Tibial nerve (tissue), 4 donors: ENCODE data around the gene ZDHHC24. TPM values are rescaled to one million over a fixed set of nuclear protein-coding genes. Genes with fewer than 3 reads are reported as not detected.
"Not testable (repeated sequence)": the region's sequence is repeated elsewhere in the genome, so short reads cannot be mapped to it uniquely, and the experiment has no call there.

Source experiments
- DNase-seq, 2 donors: peaks; one replicate each; pipeline ENCODE4 v3.0.0-alpha.2; 2019; ENCODE audit warnings: low spot score in 2 of 2
- H3K27ac ChIP-seq, 4 donors: fragments of 200-600 bp; sonication (generic) in 3 of 4; one replicate each; pipeline ENCODE4 v1.5.1; 2017 to 2019; ENCODE audit warnings: mild to moderate bottlenecking in 1 of 4
- H3K27me3 ChIP-seq, 2 donors: fragments of 200-600 bp; sonication (generic) in 1 of 2; one replicate each; pipeline versions ENCODE4 v1.5.1 to v1.6.0; 2017 to 2019
- H3K36me3 ChIP-seq, 3 donors: fragments of 200-600 bp; sonication (generic); one replicate each; pipeline ENCODE4 v1.5.1; 2018 to 2019
- H3K4me1 ChIP-seq, 4 donors: fragments of 200-600 bp; sonication (generic) in 3 of 4; one replicate each; pipeline ENCODE4 v1.5.1; 2017 to 2019
- H3K4me3 ChIP-seq, 4 donors: fragments of 200-600 bp; sonication (generic) in 3 of 4; one replicate each; pipeline ENCODE4 v1.5.1; 2017 to 2019; ENCODE audit warnings: mild to moderate bottlenecking in 1 of 4, moderate library complexity in 1 of 4
- H3K9me3 ChIP-seq, 4 donors: fragments of 200-600 bp; sonication (generic) in 3 of 4; one replicate each; pipeline ENCODE4 v1.5.1; 2017 to 2019
- EP300 ChIP-seq, 2 donors: sonication (generic); formaldehyde crosslinking; IDR thresholded peaks; one replicate each; pipeline ENCODE4 v1.6.1; 2017; ENCODE audit warnings: antibody characterized with exemption in 2 of 2, mild to moderate bottlenecking in 1 of 2
- POLR2A ChIP-seq, 2 donors: fragments of 450-650 bp; IDR thresholded peaks; one replicate each; pipeline ENCODE4 v1.6.1; 2017; ENCODE audit warnings: antibody characterized with exemption in 2 of 2, mild to moderate bottlenecking in 2 of 2, moderate library complexity in 2 of 2
- WGBS, 2 donors: methylation state at CpG; one replicate each; pipeline ENCODE4 v1.1.5; 2018; 5-methylcytosine and 5-hydroxymethylcytosine counted together
- total RNA-seq, 4 donors: library from RNA; depleted of rRNA; stranded (reverse); fragments of >200 nt; gene quantifications; one replicate each; pipeline ENCODE4 v1.1.0, GENCODE V29; 2016
- TF ChIP-seq, protein P1 (sequence below), 5 experiments: fragments of 200-600 bp in 3 of 5; fragments of 450-650 bp in 2 of 5; sonication (generic) in 3 of 5; IDR thresholded peaks; one replicate each; pipeline ENCODE4 v1.5.1; 2016 to 2019; ENCODE audit warnings: antibody characterized with exemption in 5 of 5, mild to moderate bottlenecking in 3 of 5, moderate library complexity in 2 of 5

The ZDHHC24 gene
- total RNA-seq, 4 donors from 2014 or later: 15.3 to 17.7 (median 16.6) TPM

- TF ChIP-seq EP300 (IDR thresholded peaks at IDR 0.05) (no peak), POLR2A (IDR thresholded peaks at IDR 0.05) (no peak)
- TF ChIP-seq, protein P1, sequence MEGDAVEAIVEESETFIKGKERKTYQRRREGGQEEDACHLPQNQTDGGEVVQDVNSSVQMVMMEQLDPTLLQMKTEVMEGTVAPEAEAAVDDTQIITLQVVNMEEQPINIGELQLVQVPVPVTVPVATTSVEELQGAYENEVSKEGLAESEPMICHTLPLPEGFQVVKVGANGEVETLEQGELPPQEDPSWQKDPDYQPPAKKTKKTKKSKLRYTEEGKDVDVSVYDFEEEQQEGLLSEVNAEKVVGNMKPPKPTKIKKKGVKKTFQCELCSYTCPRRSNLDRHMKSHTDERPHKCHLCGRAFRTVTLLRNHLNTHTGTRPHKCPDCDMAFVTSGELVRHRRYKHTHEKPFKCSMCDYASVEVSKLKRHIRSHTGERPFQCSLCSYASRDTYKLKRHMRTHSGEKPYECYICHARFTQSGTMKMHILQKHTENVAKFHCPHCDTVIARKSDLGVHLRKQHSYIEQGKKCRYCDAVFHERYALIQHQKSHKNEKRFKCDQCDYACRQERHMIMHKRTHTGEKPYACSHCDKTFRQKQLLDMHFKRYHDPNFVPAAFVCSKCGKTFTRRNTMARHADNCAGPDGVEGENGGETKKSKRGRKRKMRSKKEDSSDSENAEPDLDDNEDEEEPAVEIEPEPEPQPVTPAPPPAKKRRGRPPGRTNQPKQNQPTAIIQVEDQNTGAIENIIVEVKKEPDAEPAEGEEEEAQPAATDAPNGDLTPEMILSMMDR (IDR thresholded peaks at IDR 0.05): no peak
- Histone ChIP-seq H3K36me3 (peaks cover 0 to 22% (median 0%) of the 10 kb centered on the region in 3 donors), H3K27ac (peak within 1 kb of the TSS; percentile 27 to 81 (median 72)), H3K9me3 (no peaks in the 10 kb centered on the region), H3K27me3 (no peaks in the 10 kb centered on the region), H3K4me1 (peaks cover 4 to 56% (median 24%) of the 10 kb centered on the region in 4 donors), H3K4me3 (peak within 1 kb of the TSS; percentile 65 to 98 (median 72))
- peak; percentile 29 to 41 for DNase-seq
- 2 to 6% methylated on average over 32 of the region's 37 CpGs for WGBS, 2 donors
Measured at GRCh38 chr11:66546368-66546965, 619 bp upstream of the ZDHHC24 start, which contains the start of gene ACTN3. TSS of gene ACTN3 (plus strand) at chr11:66546903. CDS start at chr11:66546938, 35 bp downstream.

DNA sequence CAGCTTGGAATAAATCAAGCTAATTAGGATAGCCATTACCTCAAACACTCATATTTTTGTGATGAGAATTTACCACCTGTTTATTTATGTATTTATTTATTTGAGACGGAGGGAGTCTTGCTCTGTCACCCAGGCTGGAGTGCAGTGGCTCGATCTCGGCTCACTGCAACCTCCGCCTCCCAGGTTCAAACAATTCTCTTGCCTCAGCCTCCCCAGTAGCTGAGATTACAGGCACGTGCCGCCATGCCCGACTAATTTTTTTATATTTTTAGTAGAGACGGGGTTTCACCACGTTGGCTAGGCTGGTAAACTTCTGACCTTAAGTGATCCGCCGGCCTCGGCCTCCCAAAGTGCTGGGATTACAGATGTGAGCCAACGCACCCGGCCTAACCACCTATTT, 896 bp downstream of the ZDHHC24 start:
- peaks cover 4 to 56% (median 24%) of the 10 kb centered on the region in 4 donors for H3K4me1 ChIP-seq
- H3K27ac ChIP-seq, H3K9me3 ChIP-seq, H3K27me3 ChIP-seq, DNase-seq: not testable (repeated sequence)
- 67 to 71% methylated on average over 14 of the region's 14 CpGs for WGBS, 2 donors
- peak overlapping the region in 3 of 4 donors; percentile 65 to 98 (median 70) for H3K4me3 ChIP-seq
- peaks cover 0 to 34% (median 0%) of the 10 kb centered on the region in 3 donors for H3K36me3 ChIP-seq

DNA sequence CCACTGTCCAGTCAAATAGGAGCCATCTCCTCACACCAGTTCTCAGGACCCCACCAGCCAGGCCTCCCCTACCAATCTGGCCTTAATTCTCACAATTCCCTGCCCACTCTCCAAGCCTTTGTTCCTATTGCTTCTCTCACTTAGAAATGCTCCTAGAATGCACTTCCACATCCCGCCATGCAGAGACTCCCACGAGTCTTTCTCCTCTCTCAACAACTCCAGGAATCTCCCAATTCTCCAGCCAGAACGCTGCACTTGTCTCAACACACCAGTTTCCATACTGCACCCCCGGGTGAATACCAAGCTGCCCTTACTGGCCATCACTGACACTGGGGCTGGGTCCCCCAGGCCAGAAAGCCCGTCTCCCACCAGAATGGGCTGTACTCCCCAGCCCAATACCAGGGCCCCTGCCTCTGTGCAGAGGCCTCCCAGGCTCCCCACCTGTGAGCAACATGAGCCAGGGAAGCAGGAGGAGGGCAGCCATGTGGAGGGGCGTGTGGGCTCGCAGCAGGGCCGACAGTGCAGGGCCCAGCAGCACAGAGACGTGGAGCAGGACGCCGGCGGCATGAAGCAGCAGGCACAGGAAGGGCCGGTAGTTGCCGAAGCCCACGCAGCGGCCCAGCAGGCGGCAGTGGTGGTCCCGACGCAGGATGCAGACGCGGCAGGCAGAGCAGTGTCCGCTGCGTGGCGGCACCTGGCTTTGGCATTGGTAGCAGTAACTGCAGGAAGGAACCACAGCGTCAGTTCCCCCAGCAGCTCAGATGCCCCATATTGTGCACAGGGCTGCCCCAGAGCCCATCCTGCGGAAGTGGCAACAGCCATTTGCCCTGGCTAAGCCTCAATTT, 2.4 kb downstream of the ZDHHC24 start:
- WGBS, 2 donors: 33 to 37% methylated on average over 11 to 23 of the region's 26 CpGs
- no peak for DNase-seq
- Histone ChIP-seq H3K9me3 (no peaks in the 10 kb centered on the region), H3K27me3 (no peaks in the 10 kb centered on the region), H3K27ac (peak overlapping the region in 2 of 4 donors; percentile 35 to 52), H3K36me3 (peaks cover 0 to 49% (median 0%) of the 10 kb centered on the region in 3 donors), H3K4me1 (peaks cover 4 to 56% (median 24%) of the 10 kb centered on the region in 4 donors), H3K4me3 (no peak overlapping the region)
- TF ChIP-seq EP300 (IDR thresholded peaks at IDR 0.05) (no peak), POLR2A (IDR thresholded peaks at IDR 0.05) (no peak)
- TF ChIP-seq, protein P1 (IDR thresholded peaks at IDR 0.05): peak in 3 of 5 experiments; percentile 14 to 38 (median 26)

DNA sequence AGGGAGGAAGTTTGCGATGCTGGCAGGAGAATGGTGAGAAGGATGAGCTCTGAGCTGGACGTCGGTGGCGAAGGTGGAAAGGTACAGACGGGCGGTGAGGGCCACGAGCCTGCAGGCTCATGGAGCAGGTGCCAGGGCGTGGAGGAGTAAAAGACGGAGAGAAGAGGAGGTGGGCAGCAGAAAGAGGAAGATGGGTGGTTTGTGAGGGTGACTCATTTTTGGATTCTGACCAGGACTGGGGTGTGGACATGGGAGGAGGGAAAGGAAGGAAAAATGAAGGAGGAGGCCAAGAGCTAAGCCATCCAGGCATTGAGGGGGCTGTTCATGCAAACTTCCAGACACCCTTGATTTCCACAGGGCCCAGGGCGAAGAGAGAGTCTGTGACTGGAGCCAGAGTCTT, 3.5 kb downstream of the ZDHHC24 start:
- TF ChIP-seq, protein P1 (IDR thresholded peaks at IDR 0.05): no peak
- TF ChIP-seq EP300 (IDR thresholded peaks at IDR 0.05): no peak
- TF ChIP-seq POLR2A (IDR thresholded peaks at IDR 0.05): no peak
- Histone ChIP-seq H3K9me3 (no peaks in the 10 kb centered on the region), H3K4me3 (no peak overlapping the region), H3K36me3 (peaks cover 0 to 58% (median 0%) of the 10 kb centered on the region in 3 donors), H3K27ac (no peak overlapping the region), H3K27me3 (no peaks in the 10 kb centered on the region), H3K4me1 (peaks cover 4 to 47% (median 24%) of the 10 kb centered on the region in 4 donors)
- no peak for DNase-seq
- 85 to 86% methylated on average over 10 of the region's 10 CpGs for WGBS, 2 donors

DNA sequence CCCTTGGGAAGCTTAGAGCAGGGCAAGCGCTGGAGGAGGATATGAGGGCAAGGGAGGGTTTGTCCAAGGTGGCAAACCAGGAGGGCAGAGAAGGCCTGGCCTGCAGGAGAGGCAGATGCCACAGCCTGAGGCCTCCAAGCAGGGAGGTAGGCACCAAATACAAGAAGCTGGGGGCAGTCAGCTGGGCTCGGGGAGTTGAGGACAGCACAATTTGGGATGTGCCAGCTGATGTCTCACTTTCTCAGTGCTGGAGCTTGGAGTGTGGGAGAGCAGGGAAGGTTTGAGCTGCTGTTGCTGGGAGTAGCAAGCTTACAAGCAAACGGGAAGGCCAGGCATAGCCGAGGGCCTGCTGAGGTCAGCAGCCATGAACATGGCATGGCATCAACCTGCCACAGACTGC, 4.0 kb downstream of the ZDHHC24 start:
- Histone ChIP-seq H3K4me1 (peaks cover 4 to 43% (median 22%) of the 10 kb centered on the region in 4 donors), H3K9me3 (no peaks in the 10 kb centered on the region), H3K27ac (no peak overlapping the region), H3K36me3 (peaks cover 0 to 63% (median 0%) of the 10 kb centered on the region in 3 donors), H3K27me3 (no peaks in the 10 kb centered on the region), H3K4me3 (no peak overlapping the region)
- WGBS, 2 donors: 80 to 85% methylated on average over 4 of the region's 4 CpGs
- no peak for DNase-seq
- TF ChIP-seq, protein P1 (IDR thresholded peaks at IDR 0.05): no peak
- no peak for TF ChIP-seq EP300 (IDR thresholded peaks at IDR 0.05)
- TF ChIP-seq POLR2A (IDR thresholded peaks at IDR 0.05): no peak

- not testable (repeated sequence) for H3K27me3 ChIP-seq, H3K9me3 ChIP-seq, DNase-seq, H3K4me3 ChIP-seq, H3K27ac ChIP-seq
- Histone ChIP-seq H3K4me1 (peaks cover 4 to 35% (median 15%) of the 10 kb centered on the region in 4 donors), H3K36me3 (peaks cover 0 to 76% (median 0%) of the 10 kb centered on the region in 3 donors)
- WGBS, 2 donors: 86 to 92% methylated on average over 8 of the region's 8 CpGs
Measured at GRCh38 chr11:66540598-66540997, 5.2 kb downstream of the ZDHHC24 start.
